Activated CD4-positive, CD25-positive, alpha-beta regulatory T cell (primary cell): ENCODE data around the gene CRAMP1.
"Not testable (repeated sequence)": the region's sequence is repeated elsewhere in the genome, so short reads cannot be mapped to it uniquely, and the experiment has no call there.

Experiments
- DNase-seq, 4 experiments: peaks; one replicate each; lab custom pipeline; 2025; lab: John Stamatoyannopoulos, UW

CRAMP1 gene, protein sequence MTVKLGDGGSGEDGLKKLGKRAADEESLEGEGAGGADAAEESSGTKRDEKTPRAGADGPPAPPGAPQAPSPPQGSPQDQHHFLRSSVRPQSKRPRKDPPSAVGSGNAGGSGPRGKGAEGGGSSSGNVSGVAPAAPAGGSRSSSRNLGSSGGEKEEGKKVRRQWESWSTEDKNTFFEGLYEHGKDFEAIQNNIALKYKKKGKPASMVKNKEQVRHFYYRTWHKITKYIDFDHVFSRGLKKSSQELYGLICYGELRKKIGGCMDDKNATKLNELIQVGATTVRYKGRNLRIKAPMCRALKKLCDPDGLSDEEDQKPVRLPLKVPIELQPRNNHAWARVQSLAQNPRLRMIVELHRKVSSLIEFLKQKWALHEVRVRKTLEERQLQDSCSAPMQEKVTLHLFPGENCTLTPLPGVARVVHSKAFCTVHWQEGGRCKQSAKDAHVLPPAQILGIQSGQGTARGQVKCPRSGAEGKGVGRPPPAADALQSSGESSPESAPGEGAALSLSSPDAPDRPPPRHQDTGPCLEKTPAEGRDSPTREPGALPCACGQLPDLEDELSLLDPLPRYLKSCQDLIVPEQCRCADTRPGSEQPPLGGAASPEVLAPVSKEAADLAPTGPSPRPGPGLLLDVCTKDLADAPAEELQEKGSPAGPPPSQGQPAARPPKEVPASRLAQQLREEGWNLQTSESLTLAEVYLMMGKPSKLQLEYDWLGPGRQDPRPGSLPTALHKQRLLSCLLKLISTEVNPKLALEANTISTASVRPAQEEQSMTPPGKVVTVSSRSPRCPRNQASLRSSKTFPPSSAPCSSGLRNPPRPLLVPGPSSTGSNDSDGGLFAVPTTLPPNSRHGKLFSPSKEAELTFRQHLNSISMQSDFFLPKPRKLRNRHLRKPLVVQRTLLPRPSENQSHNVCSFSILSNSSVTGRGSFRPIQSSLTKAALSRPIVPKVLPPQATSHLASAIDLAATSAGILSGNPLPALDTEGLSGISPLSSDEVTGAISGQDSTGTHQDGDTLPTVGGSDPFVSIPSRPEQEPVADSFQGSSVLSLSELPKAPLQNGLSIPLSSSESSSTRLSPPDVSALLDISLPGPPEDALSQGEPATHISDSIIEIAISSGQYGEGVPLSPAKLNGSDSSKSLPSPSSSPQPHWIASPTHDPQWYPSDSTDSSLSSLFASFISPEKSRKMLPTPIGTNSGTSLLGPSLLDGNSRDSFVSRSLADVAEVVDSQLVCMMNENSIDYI (N-terminal part only)

DNA sequence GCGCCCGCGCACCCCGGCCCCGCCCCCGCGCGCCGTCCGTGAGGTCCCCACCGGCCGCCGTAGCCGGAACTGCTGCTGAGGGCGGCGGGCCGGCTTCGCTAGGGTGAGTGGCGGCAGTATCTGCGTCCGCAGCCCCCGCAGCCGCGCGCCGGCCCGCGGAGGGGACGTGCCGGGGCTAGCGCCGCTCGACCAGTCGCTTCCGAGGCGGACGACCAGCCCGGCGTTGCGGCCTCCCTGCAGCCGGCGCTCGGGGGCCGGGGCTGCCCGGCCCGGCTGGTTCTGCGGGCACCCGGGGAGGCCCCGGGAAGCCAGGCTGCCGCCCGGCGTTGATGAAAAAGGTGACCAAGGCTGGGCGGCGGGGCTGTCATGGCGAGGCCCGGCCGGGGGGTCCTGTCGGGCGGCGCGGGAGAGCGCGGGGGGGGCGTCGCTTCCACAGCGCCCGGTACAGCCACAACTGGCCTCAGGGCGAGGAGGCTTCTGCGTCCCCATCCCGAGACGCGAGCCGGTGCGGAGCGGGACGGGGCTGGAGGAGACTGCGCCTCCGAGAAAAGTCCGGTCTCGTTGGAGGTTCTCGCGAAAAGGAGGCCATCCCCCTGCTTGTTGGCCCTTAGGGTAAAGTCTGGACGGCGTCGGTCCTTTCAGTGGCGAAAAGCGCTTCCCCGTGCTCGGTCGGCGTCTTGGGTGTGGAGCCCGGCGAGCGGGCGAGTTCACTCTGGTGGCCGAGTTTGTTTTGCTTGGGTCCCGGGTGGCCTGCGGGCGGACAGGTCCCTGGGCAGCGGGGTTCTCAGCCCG, at the start of gene CRAMP1:
Gene CRAMP1 (plus strand): TSS at position 41 of the 792 bp plus-strand sequence. CDS start 2,280 bp downstream, outside the sequence.
- DNase-seq, result no peak

DNA sequence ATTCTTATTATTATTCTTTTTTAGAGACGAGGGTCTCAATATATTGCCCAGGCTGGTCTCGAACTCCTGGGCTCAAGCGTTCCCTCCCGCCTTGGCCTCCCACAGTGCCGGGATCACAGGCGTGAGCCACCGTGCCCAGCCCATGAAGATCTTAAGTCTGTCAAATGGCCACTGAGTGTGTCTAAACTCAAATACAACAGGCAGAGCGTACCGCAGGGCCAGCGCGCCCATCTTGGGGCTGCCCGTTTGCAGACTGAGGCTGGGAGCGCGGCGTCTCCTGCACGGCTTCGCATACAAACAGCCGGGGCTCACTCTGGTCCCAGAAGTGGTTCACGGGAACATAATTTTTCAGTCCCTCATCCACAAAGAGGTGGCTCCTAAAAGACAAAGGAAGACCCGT, 48.4 kb upstream of the CRAMP1 start:
- no peak for DNase-seq

DNA sequence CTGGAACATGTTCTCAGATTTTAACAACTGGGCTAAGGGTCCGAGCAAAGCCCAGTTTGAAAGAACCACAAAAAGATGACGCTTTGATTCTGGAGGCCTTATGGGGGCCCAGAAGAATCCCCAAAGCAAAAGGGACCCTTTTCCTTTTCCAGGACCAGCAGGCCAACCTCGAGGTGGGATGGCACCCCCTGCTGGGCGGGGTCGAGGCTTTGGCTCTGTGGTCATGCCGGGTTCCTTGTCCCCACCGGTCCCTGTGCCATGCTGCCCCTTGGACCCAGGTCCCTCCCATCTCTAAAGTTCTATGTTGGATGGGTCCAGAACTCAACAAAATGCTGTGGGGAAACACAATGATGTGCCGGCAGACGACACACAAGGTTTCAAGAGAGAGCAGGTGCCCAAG, 47.8 kb upstream of the CRAMP1 start:
- no peak for DNase-seq

DNA sequence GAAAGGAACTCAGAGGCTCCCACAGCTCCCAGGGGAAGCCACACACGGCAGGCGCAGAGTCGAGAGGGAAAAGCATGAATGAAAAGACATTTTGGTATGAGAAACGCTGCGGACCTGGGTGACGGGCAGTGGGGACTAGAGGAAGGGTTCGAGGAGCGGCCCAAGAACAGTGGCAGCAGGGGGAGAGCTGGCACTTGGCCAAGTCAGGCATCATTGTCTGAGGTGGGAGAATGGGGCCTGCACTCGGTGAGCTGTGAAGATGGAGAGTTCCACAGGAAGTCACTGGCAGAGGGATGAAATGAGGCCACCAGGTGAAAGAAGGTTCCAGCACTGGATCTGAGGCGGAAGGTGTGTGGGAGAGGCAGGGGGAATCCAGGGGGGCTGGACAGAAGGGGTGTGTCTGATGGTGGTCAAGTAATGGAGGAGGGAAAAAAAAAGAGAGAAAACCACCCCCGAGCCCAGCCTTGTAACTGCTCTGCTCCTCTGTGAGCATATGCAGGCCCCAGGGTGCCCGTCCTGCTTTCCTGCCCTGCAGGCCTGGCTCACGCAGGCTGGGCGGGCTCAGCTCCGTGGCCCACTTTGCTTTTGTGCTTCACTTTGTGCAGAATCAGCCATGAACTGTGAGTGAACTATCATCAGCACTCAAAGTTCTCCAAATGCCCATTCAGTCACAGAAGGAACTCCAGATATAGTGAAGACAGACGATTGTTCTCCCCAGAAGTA, 46.9 kb upstream of the CRAMP1 start:
- DNase-seq, result no peak

DNA sequence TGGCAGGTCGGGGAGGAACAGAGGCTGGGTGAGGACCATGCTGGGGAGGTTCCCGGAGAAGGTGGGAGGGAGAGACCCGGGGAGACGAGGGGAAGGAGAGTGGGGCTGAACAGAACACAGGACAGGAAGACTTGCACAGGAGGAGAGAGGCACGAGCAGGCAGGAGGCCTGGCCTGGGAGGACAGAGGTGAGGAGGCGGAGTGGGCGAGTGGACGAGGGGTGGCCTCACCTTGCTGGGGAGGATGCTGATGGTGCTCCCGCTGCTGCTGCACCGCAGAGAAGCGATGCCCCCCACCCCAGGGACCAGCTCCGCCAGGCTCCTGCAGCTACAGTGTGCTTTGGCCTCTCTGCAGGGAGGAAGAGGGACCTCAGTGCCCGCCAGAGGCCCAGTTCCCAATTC, 44.2 kb upstream of the CRAMP1 start:
- DNase-seq, result no peak

DNA sequence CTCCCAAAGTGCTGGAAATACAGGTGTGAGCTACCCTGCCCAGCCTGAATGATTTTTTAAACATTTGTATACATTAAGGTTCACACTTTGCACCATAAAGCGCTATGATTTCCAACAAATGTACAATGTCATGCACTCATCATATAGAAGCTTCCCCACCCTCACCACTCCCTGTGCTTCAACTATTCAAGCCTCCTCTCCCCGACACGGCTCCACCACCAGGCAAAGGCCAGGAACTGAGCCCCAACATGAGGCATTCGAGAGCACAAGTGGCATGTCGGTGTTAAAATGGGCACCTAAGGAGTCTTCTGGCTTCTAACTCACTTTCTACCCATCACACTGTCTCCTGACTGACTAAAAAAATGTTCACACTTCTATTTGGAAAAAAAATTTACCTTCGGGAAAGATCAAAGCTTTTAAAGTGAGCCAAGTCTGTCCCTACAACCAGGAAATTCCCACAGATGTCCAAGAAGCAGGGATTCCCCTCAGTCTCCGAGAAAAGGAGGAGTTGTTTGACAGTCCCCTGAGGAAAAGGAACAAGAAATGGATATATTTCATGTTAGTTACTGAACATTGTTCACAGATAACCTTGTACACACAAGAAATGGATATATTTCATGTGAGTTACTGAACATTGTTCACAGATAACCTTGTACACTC, 41.0 kb upstream of the CRAMP1 start:
- DNase-seq, result no peak

DNA sequence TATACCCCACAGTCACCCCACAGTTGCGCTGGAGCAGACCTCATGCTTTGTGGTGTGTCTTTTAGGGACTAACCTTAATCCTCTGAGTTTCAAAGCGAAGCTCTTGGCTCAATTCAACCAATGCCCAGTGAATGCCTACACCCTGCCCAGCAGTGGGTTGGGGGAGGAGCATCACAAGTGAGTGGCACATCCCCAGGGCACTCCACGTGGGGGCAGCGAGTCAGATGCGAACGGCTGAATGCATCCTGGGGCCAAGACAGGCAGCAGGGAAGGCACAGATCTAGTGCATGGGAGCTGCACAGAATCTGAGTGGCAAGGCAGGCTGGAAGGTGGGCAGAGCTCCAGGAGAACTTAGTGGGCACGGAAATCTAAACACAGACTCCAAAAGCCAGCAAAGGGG, 39.5 kb upstream of the CRAMP1 start:
- no peak for DNase-seq

DNA sequence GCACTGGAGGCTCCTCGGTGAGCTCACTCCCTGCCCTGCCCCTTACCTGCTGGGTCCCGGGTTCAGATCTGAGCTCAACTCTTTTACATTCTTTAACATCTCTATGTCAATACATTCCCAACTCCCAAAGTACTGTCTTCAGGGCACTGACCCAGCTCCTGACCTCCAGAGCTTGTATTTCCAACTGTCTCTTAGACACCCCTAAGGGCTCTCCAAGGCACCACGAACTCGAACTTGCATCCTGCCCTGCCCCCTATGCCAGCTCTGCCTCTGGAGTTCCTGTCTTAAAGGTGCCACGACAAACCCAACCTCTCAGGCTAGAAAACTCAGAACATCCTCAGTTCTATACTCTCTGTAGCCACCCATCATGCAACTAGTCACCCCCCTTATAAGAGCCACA, 38.9 kb upstream of the CRAMP1 start:
- no peak for DNase-seq

DNA sequence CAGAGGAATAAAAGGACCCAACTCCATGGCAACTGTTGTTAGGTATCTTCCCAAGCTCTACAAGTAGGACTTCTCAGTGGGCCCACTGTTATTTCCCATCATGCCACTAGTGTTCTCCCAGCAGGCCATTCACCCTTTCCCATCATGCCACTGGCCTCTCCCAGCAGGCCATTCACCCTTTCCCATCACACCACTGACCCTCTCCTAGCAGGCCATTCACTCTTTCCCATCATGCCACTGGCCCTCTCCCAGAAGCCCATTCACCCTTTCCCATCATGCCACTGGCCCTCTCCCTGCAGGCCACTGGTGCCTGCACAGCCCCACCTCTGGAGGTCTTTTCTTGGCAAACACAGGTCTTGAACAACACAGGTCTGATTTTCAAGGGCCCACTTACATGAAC, 36.6 kb upstream of the CRAMP1 start:
- no peak for DNase-seq

DNA sequence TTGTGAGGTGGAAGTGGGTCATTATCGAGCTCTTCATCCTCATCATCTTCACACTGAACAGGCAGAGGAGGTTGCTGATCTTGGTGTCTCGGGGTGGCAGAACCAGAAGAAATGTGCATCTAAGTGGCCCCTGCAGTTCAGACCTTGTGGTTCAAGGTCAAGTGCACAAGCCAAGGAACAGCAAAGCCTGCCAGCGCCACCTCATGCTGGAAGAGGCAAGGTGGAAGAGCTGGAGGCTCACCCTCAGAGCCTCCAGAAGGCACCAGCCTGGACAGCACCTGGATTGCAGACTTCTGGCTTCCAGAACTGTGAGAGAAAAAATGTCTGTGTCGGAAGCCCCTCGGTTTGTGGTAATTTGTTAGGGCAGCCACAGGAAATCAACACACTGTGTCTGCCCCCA, 32.9 kb upstream of the CRAMP1 start:
- DNase-seq, result no peak

DNA sequence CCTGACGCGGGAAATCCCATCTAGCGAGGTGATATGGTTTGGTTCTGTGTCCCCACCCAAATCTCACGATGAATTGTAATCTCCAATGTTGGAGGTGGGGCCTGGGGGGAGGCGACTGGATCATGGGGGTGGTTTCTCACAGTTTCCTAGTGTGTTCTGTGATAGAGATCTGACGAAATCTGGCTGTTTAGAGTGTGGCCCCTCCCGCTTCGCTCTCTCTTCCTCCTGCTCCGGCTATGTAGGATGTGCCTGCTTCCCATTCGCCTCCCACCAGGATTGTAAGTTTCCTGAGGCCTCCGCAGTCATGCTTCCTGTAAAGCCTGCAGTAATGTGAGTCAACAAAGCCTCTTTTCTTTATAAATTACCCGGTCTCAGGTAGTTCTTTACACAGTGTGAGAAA, 31.9 kb upstream of the CRAMP1 start:
- DNase-seq, result no peak

DNA sequence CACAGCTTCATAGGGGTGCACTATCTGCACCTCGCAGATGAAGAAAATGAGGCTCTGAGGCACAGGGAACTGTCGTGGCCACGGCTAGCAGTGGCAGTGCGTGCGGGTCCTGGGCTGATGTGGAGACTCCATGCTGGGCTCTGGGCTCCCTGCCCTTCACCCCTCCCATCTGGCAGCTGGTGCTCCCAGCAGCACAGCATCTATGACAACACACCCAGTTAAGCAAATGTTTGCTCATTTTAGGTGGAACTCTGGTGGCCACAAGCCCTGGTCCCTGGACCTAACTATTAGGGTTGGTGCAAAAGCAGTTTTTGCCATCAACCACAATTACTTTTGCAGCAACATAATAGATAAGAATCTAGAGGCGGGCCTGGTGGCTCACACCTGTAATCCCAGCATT, 31.2 kb upstream of the CRAMP1 start:
- no peak for DNase-seq

DNA sequence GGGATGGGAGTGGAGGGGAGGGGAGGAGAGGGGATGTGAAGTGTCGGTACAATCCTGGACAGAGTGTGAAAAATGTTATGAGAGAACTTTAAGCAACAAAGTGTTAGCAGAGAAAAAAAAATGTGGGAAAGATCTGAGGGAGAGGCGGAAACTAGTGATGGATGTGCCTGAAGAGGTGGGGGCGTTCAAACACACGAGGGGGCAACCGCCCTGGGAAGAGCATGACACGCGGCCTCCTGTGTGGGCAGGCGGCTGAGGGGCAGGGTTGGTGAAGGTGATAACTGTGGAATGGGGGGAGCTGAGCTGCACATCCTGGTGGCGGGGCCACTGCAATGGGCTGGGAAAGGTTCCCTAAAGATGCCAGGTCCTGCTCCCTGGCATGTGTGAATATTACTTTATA, 30.4 kb upstream of the CRAMP1 start:
- DNase-seq, result no peak

DNA sequence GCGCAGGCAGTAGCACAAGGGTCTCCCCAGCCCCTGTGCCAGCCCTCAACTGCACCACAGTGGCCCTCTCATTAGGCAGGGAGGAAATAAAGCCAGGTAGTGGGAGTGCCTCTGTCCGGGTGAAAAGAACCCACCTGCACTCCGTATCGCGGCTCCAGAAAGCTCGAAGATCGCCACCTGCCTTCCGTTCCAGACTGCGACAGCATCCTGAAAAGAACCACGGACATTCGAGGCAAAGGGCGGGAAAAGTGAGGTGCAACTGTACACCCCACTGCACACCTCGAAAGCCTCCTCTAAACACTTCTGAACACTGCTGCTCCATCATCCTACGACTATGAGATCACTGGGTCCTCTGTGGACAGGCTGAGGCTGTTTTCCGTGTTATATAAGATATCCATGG, 29.0 kb upstream of the CRAMP1 start:
- no peak for DNase-seq

DNA sequence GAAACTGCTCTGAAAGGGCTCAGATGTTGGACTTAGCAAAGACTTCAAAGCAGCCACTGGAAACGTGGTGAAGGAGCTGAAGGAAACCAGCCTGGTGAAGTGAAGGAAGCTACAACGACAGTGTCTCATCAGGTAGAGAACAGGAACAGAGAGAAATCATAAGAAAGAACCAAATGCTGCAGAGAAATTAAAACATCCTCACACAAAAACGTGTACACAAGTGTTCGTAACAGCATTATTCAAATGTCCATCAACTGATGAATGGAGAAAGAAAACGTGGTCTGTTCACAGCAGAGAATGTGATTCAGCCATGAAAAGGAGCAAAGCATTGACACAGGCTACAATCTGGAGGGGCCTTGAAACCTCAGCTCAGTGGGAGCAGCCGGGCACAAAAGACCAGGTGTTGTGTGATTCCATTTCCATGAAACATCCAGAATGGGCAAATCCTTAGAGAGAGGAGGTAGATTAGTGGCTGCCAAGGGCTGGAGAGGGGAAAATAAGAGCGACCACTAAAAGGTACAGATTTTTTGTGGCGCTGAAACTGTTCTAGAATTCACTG, 27.2 kb upstream of the CRAMP1 start:
- DNase-seq, result no peak

DNA sequence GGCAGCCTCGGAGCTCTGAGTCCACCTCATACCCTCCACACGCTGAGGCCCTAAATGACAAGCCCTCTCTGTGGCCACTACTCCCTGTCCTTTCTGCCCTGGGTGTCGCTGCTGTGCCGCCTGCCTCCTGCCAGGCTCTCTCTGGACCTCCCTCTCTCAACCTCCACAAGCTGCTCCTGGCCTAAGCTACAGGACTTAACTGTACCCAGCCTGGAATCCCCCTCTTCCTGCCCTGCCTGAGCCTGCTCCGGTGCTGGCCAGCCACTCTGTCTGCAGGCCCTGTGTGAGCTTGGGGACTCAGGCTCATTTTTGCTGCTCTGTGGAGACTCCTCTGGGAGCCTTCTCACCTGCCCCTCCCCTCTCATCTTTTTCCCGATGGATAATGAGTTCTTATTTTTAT, 21.8 kb upstream of the CRAMP1 start:
- DNase-seq, result no peak

DNA sequence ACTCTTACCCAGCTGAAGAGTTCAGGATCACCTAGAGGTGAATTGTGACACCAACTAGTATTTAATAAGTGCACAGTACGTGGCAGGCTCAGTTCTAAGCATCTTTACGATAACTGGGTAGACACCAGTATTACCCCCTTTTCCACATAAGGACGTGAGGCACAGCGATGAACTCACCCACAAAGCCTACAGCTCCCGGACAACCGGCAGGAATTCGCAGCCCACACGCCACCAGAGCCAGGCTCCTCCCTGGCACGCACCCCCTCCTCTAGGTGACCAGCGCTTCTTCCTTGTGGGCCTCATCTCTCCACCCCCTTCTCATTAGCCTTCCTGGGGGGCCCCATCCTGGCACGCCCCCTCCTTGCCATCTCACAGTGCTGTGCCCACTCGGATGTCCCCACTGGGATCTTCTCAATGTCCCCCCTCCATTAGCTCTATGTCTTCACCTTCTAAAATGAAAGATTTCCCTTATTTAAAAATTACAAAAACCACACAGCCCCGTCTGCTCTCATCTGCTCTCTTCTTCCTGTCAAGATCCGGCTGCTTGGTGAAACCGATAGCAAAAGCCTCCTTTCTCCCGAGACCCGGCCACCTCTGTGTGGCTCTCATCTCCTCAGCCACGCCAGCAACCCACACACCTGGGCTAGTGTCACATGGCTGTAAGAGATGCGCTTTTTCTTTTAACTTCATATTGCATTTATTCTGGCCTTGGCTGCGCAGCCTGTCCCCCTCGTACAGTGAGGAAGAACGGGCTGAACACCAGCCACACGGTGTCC, 21.0 kb upstream of the CRAMP1 start:
- DNase-seq, result no peak

DNA sequence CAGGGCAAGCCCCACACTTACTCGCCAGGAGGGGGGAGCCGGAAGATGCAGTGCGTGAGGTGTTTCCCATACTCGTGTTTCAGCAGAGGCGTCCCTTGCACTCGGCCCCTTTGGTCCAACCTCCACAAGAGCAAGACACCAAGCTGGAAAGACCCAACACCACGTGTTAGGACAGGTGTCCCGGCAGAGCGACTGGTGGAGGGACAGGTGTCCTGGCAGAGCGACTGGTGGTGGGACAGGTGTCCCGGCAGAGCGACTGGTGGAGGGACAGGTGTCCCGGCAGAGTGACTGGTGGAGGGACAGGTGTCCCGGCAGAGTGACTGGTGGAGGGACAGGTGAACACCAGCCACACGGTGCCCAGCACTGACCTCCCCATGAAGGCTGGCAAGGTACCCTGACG, 19.7 kb upstream of the CRAMP1 start:
- no peak for DNase-seq

DNA sequence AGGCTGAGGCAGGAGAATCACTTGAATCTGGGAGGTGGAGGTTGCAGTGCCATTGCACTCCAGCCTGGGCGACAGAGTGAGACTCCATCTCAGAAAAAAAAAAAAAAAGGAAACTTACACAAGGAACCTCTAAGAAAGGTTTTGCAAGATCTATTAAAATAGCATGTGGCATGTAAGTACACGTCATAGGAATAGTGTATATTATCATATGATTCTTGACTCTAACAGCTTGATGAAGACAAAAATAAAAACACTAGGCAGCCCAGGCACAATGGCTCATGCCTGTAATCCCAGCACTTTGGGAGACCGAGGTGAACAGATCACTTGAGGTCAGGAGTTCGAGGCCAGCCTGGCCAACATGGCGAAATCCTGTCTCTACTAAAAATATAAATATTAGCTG, 16.6 kb upstream of the CRAMP1 start:
- not testable (repeated sequence) for DNase-seq
